Hepatocyte (in vitro differentiated cells): ENCODE measurements around the gene P4HB. TPM values are rescaled to one million over a fixed set of nuclear protein-coding genes. Genes with fewer than 3 reads are reported as not detected.

Experiments used
- DNase-seq: peaks from one replicate; pipeline ENCODE4 v3.0.0-alpha.2; 2016; ENCODE audit warnings: low spot score
- H2AFZ ChIP-seq: fragments of 200-600 bp; sonication (generic); 2 replicates; pipeline ENCODE4 v1.6.0; 2016; ENCODE audit warnings: antibody characterized with exemption, mild to moderate bottlenecking
- H3K27ac ChIP-seq: fragments of 200-600 bp; sonication (generic); 2 replicates; pipeline ENCODE4 v1.5.1; 2016; ENCODE audit warnings: mild to moderate bottlenecking
- H3K27me3 ChIP-seq: fragments of 200-600 bp; sonication (generic); 2 replicates; pipeline ENCODE4 v1.6.1; 2016
- H3K36me3 ChIP-seq: fragments of 200-600 bp; sonication (generic); replicated peaks from 2 replicates; pipeline ENCODE4 v1.5.1; 2016; ENCODE audit warnings: low read depth; ENCODE audit not compliant: insufficient read depth
- H3K4me1 ChIP-seq: fragments of 200-600 bp; sonication (generic); 2 replicates; pipeline ENCODE4 v1.5.1; 2016; ENCODE audit warnings: mild to moderate bottlenecking, moderate library complexity; ENCODE audit not compliant: insufficient read depth
- H3K4me2 ChIP-seq: fragments of 200-600 bp; sonication (generic); 2 replicates; pipeline ENCODE4 v1.6.0; 2016
- H3K4me3 ChIP-seq: fragments of 200-600 bp; sonication (generic); 2 replicates; pipeline ENCODE4 v1.5.1; 2016; ENCODE audit warnings: mild to moderate bottlenecking
- H3K79me2 ChIP-seq: fragments of 200-600 bp; sonication (generic); 2 replicates; pipeline ENCODE4 v1.6.0; 2017; ENCODE audit warnings: mild to moderate bottlenecking
- H3K9me2 ChIP-seq: fragments of 200-600 bp; sonication (generic); replicated peaks from 2 replicates; pipeline ENCODE4 v1.6.0; 2017; ENCODE audit warnings: mild to moderate bottlenecking; ENCODE audit not compliant: insufficient read depth
- H3K9me3 ChIP-seq: fragments of 200-600 bp; sonication (generic); 2 replicates; pipeline ENCODE4 v1.5.1; 2016; ENCODE audit warnings: low read depth, mild to moderate bottlenecking
- H4K20me1 ChIP-seq: fragments of 200-600 bp; sonication (generic); 2 replicates; pipeline ENCODE4 v1.6.0; 2016; ENCODE audit warnings: mild to moderate bottlenecking; ENCODE audit not compliant: insufficient read depth, poor library complexity, severe bottlenecking
- EZH2 ChIP-seq: fragments of 200-600 bp; sonication (generic); IDR thresholded peaks from 2 replicates; pipeline ENCODE4 v1.6.1; 2016; ENCODE audit warnings: antibody characterized with exemption, mild to moderate bottlenecking, borderline replicate concordance
- EZH2phosphoT487 ChIP-seq: fragments of 200-600 bp; sonication (generic); IDR thresholded peaks from one replicate; pipeline ENCODE4 v1.6.1; 2018; ENCODE audit warnings: antibody characterized with exemption, mild to moderate bottlenecking, low read depth, moderate library complexity; ENCODE audit not compliant: unreplicated experiment, severe bottlenecking
- WGBS: methylation state at CpG from one replicate; pipeline ENCODE4 v1.1.6; 2016; ENCODE audit warnings: low lambda C conversion rate; ENCODE audit errors: missing lambda C conversion rate; 5-methylcytosine and 5-hydroxymethylcytosine counted together
- polyA plus RNA-seq: library from polyadenylated mRNA; unstranded; fragments of >200 nt; fragmentation: Nextera tagmentation; extraction: Ambion mirVana; gene quantifications from 2 replicates; pipeline ENCODE4 v1.2.1, GENCODE V29; 2016
- total RNA-seq: library from RNA; depleted of rRNA; stranded (reverse); fragments of >200 nt; gene quantifications from 2 replicates; pipeline ENCODE4 v1.2.3, GENCODE V29; 2014
- TF ChIP-seq, protein P1 (sequence below): fragments of 200-600 bp; sonication (generic); IDR thresholded peaks from 2 replicates; pipeline ENCODE4 v1.5.1; 2016; ENCODE audit warnings: antibody characterized with exemption, mild to moderate bottlenecking; ENCODE audit not compliant: poor library complexity

The P4HB gene
- total and polyA plus RNA-seq, 2 experiments from 2014 or later, result 1,240 to 1,316 TPM

DNA sequence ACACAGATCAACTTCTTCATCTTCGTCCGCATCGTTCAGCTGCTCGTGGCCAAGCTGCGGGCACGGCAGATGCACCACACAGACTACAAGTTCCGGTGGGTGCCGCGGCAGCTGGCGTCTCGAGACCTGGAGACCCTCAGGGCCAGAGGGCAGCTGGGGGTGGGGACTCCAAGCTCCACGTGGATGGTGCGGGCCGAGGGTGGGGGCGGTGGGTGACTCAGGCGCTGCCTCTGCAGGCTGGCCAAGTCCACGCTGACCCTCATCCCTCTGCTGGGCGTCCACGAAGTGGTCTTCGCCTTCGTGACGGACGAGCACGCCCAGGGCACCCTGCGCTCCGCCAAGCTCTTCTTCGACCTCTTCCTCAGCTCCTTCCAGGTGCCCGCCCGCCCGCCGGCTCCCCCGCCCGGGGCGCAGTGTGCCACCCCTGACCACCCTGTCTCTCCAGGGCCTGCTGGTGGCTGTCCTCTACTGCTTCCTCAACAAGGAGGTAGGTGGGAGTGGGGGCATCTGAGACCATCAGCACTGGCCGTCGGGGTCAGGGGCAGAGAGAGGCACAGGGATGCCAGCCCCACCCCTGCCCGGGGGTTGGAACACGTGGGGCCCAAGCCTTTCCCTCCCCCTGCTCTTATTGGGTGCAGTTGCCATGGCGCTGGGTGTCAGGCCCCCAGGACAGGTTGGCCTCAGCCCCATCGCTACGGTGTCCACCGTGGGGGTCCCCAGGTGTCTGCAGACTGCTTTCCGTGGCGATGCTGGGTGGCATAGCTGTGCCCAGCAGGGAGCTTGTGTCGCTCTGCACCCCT is 47.6 kb downstream of the P4HB start:
- Histone ChIP-seq H3K27me3 (peaks cover 4% of the 10 kb centered on the region), H3K9me2 (no peaks in the 10 kb centered on the region), H4K20me1 (no peaks in the 10 kb centered on the region), H3K4me2 (no peak overlapping the region), H3K27ac (no peak overlapping the region), H2AFZ (no peak overlapping the region), H3K36me3 (no peaks in the 10 kb centered on the region), H3K4me3 (no peak overlapping the region), H3K9me3 (no peaks in the 10 kb centered on the region), H3K79me2 (no peaks in the 10 kb centered on the region), H3K4me1 (peaks cover 13% of the 10 kb centered on the region)
- no peak for DNase-seq
- WGBS, result 90% methylated on average over 32 of the region's 45 CpGs
- TF ChIP-seq EZH2phosphoT487, result no peak
- TF ChIP-seq EZH2, result no peak
- TF ChIP-seq, protein P1, sequence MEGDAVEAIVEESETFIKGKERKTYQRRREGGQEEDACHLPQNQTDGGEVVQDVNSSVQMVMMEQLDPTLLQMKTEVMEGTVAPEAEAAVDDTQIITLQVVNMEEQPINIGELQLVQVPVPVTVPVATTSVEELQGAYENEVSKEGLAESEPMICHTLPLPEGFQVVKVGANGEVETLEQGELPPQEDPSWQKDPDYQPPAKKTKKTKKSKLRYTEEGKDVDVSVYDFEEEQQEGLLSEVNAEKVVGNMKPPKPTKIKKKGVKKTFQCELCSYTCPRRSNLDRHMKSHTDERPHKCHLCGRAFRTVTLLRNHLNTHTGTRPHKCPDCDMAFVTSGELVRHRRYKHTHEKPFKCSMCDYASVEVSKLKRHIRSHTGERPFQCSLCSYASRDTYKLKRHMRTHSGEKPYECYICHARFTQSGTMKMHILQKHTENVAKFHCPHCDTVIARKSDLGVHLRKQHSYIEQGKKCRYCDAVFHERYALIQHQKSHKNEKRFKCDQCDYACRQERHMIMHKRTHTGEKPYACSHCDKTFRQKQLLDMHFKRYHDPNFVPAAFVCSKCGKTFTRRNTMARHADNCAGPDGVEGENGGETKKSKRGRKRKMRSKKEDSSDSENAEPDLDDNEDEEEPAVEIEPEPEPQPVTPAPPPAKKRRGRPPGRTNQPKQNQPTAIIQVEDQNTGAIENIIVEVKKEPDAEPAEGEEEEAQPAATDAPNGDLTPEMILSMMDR, result no peak

DNA sequence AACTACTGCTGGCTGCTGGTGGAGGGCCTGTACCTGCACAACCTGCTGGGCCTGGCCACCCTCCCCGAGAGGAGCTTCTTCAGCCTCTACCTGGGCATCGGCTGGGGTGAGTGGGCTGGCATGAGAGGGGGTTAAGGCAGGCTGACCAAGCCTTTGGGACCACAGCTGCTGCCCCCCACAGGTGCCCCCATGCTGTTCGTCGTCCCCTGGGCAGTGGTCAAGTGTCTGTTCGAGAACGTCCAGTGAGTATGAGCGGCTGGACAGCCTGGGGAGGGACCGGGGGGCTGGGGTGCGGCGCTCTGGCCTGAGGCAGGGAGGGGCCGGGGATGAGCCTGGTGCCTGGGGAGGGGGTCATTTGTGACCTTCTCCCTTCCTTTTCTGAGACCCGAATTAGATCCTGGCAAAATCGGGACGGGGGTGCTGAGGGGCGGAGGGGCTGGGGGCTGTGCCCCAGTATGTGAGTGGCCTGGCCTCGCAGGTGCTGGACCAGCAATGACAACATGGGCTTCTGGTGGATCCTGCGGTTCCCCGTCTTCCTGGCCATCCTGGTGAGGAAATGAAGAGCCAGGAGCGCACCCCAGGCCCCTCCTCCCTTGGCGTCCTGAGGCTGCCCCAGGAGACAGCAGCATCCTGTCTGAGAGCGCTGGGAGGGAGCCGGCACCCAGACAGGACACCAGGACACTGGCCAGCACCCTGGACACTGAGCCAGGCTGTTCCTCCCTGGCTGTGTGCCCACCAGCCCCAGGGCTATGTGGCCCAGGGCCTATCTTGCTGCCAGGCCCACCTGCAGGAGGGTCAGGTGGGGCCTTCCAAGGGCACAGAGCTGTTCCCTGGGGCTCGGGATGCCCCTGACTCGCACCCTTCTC is 48.4 kb downstream of the P4HB start:
- Histone ChIP-seq H3K4me3 (no peak overlapping the region), H3K79me2 (no peaks in the 10 kb centered on the region), H3K4me1 (peaks cover 13% of the 10 kb centered on the region), H3K36me3 (no peaks in the 10 kb centered on the region), H3K9me3 (no peaks in the 10 kb centered on the region), H4K20me1 (no peaks in the 10 kb centered on the region), H2AFZ (no peak overlapping the region), H3K27me3 (peaks cover 12% of the 10 kb centered on the region), H3K4me2 (no peak overlapping the region), H3K9me2 (no peaks in the 10 kb centered on the region), H3K27ac (no peak overlapping the region)
- DNase-seq, result no peak
- TF ChIP-seq EZH2phosphoT487 (no peak), EZH2 (no peak)
- TF ChIP-seq, protein P1, result no peak
- 90% methylated on average over 18 of the region's 24 CpGs for WGBS

DNA sequence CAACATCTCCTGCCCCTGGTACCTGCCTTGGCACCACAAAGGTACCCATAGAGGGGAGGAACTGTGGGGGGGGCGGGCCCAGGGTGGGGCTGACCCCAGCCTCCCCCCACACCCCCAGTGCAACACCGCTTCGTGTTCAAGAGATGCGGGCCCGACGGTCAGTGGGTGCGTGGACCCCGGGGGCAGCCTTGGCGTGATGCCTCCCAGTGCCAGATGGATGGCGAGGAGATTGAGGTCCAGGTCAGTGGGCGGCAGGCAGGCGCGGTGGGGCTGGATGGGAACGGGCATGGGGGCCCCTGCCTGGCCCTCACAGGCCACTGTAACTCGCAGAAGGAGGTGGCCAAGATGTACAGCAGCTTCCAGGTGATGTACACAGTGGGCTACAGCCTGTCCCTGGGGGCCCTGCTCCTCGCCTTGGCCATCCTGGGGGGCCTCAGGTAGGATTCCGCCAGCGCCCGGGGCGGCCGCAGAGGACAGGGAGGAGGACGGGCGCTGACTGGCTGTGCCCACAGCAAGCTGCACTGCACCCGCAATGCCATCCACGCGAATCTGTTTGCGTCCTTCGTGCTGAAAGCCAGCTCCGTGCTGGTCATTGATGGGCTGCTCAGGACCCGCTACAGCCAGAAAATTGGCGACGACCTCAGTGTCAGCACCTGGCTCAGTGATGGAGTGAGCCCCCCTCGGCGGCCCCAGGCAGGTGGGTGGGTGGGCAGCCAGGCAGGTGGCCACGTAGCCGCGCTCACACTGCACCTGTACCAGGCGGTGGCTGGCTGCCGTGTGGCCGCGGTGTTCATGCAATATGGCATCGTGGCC is 49.2 kb downstream of the P4HB start:
- 90% methylated on average over 33 of the region's 42 CpGs for WGBS
- peaks cover 21% of the 10 kb centered on the region for H3K27me3 ChIP-seq

More for the DNA sequence above, 49.2 kb downstream of the P4HB start:
- Histone ChIP-seq H3K27ac (no peak overlapping the region), H3K79me2 (no peaks in the 10 kb centered on the region), H3K36me3 (no peaks in the 10 kb centered on the region), H2AFZ (no peak overlapping the region), H3K4me1 (peaks cover 12% of the 10 kb centered on the region), H3K9me3 (no peaks in the 10 kb centered on the region), H3K4me3 (no peak overlapping the region), H3K4me2 (no peak overlapping the region), H3K9me2 (no peaks in the 10 kb centered on the region), H4K20me1 (no peaks in the 10 kb centered on the region)
- no peak for TF ChIP-seq EZH2phosphoT487
- TF ChIP-seq EZH2, result no peak
- TF ChIP-seq, protein P1, result no peak
- no peak for DNase-seq
